Left cardiac atrium (tissue), 4 donors: ENCODE measurements around the gene CEACAM21. TPM values are rescaled to one million over a fixed set of nuclear protein-coding genes. Genes with fewer than 3 reads are reported as not detected.

ENCODE experiments used
- ATAC-seq, 2 donors: fragments of 200-7000 bp; cut with Tn5 transposase; one replicate each; pipeline ENCODE4 v1.9.1; 2020; ENCODE audit warnings: mild to moderate bottlenecking in 2 of 2, moderate library complexity in 2 of 2
- DNase-seq: peaks from one replicate; pipeline ENCODE4 v3.0.0-alpha.2; 2020
- intact Hi-C, 2 donors: fragments of 100-400 bp; cut with DNase I; formaldehyde crosslinking; loops; one replicate each; pipeline versions ENCODE4 v1.14.1 to v1.15.1; 2022 to 2023
- long read RNA-seq: library from polyadenylated mRNA; unstranded; transcript quantifications from one replicate; pipeline ENCODE4 v2.0.0, GENCODE V29; 2021
- total RNA-seq, 2 donors: library from RNA; stranded (reverse); fragmentation: NEBNext Ultra II Directional; extraction: Animal tissue kit (Norgen Biotek cat#: 25700); gene quantifications; one replicate each; pipeline ENCODE4 v1.2.1, GENCODE V29; 2021
- donor health status: DM: no; HTN: yes; CAD: no.
- donor health status: DM: no; HTN: yes; CAD: no; lungs with severe emphysema.
- donor health status: DM: yes; HTN: yes; CAD: no.
- donor health status: Dilated cardiomyopathy.

CEACAM21 gene
- total RNA-seq = 1 to 10 TPM in 1 of 2 donors, under 1 TPM in 1; 0.89 to 1.2 TPM
- long read RNA-seq = 0 reads

GRCh38 chr19:41575998-41576397 lies at the start of gene CEACAM21:
CEACAM21 (plus strand) TSS chr19:41576166; CDS start chr19:41576275, 109 bp downstream.
- DNase-seq (peak; percentile 50), ATAC-seq (peak; percentile 70 to 90)
- intact Hi-C loops = no loop called here

- ATAC-seq = no peak
- no peak for DNase-seq
- intact Hi-C loops = no loop called here
Measured at GRCh38 chr19:41527089-41527488, 48.9 kb upstream of the CEACAM21 start.

- ATAC-seq (no peak), DNase-seq (no peak)
- intact Hi-C loops = no loop called here
Measured at GRCh38 chr19:41528106-41528505, 47.9 kb upstream of the CEACAM21 start.

GRCh38 chr19:41529484-41530183 lies 46.3 kb upstream of the CEACAM21 start:
- ATAC-seq (no peak), DNase-seq (no peak)
- intact Hi-C loops = loop anchor here in 1 of 2 donors (10.0 kb wide), 1 partner anchor 85 kb away; the partner anchor contains the start of gene ERICH4

- ATAC-seq = no peak
- intact Hi-C loops = loop anchor here in 1 of 2 donors (10.0 kb wide), 1 partner anchor 85 kb away; the partner anchor contains the start of gene ERICH4
- DNase-seq = no peak
Measured at GRCh38 chr19:41530184-41530534, 45.8 kb upstream of the CEACAM21 start.

- DNase-seq = no peak
- ATAC-seq = peak; percentile 48 to 64
- intact Hi-C loops = loop anchor here in 1 of 2 donors (10.0 kb wide), 1 partner anchor 86 kb away; the partner anchor contains the start of gene ERICH4
Measured at GRCh38 chr19:41530761-41531301, 45.1 kb upstream of the CEACAM21 start.

- ATAC-seq (peak; percentile 96), DNase-seq (peak; percentile 87)
- intact Hi-C loops = loop anchor here in 1 of 2 donors (10.0 kb wide), 1 partner anchor 87 kb away; the partner anchor contains the start of gene ERICH4
Measured at GRCh38 chr19:41531438-41532311, 44.3 kb upstream of the CEACAM21 start.

- DNase-seq (no peak), ATAC-seq (no peak)
- intact Hi-C loops = loop anchor here in 1 of 2 donors (10.0 kb wide), 1 partner anchor 88 kb away; the partner anchor contains the start of gene ERICH4
Measured at GRCh38 chr19:41532526-41532925, 43.4 kb upstream of the CEACAM21 start.

- DNase-seq = no peak
- no peak for ATAC-seq
- intact Hi-C loops = loop anchor here in 1 of 2 donors (10.0 kb wide), 1 partner anchor 89 kb away; the partner anchor contains the start of gene ERICH4
Measured at GRCh38 chr19:41533671-41534215, 42.2 kb upstream of the CEACAM21 start.

- no peak for ATAC-seq
- intact Hi-C loops = loop anchor here in 1 of 2 donors (10.0 kb wide), 1 partner anchor 90 kb away; the partner anchor contains the start of gene ERICH4
Measured at GRCh38 chr19:41535029-41535622, 40.8 kb upstream of the CEACAM21 start.

GRCh38 chr19:41537789-41538188 lies 38.2 kb upstream of the CEACAM21 start:
- no peak for DNase-seq
- ATAC-seq = no peak
- intact Hi-C loops = loop anchor here in 1 of 2 donors (10.0 kb wide), 1 partner anchor 93 kb away; the partner anchor contains the start of gene ERICH4

More at GRCh38 chr19:41535029-41535622, 40.8 kb upstream of the CEACAM21 start:
- DNase-seq = no peak

- DNase-seq (no peak), ATAC-seq (no peak)
- intact Hi-C loops = no loop called here
Measured at GRCh38 chr19:41540041-41540695, 35.8 kb upstream of the CEACAM21 start.

- peak; percentile 60 for DNase-seq
- no peak for ATAC-seq
- intact Hi-C loops = no loop called here
Measured at GRCh38 chr19:41541990-41542584, 33.9 kb upstream of the CEACAM21 start.

GRCh38 chr19:41542622-41543021 lies 33.3 kb upstream of the CEACAM21 start:
- no peak for DNase-seq
- ATAC-seq = no peak
- intact Hi-C loops = no loop called here

GRCh38 chr19:41543582-41543981 lies 32.4 kb upstream of the CEACAM21 start:
- intact Hi-C loops = no loop called here
- DNase-seq (no peak), ATAC-seq (no peak)

GRCh38 chr19:41545547-41545946 lies 30.4 kb upstream of the CEACAM21 start:
- ATAC-seq (peak; percentile 34 to 51), DNase-seq (no peak)
- intact Hi-C loops = no loop called here

GRCh38 chr19:41546386-41546789 lies 29.6 kb upstream of the CEACAM21 start:
- intact Hi-C loops = no loop called here
- DNase-seq (no peak), ATAC-seq (peak; percentile 55 to 82)

GRCh38 chr19:41546961-41547360 lies 29.0 kb upstream of the CEACAM21 start:
- intact Hi-C loops = no loop called here
- no peak for ATAC-seq
- no peak for DNase-seq
